Uterus (tissue), 2 donors: ENCODE measurements around the gene TLL1.

Source experiments
- CTCF ChIP-seq, 4 experiments: fragments of 200-600 bp in 2 of 4; fragments of 450-650 bp in 2 of 4; sonication (generic) in 2 of 4; IDR thresholded peaks; one replicate each; pipeline ENCODE4 v1.5.1; 2016 to 2019; ENCODE audit warnings: antibody characterized with exemption in 4 of 4, mild to moderate bottlenecking in 2 of 4, moderate library complexity in 1 of 4
- POLR2A ChIP-seq, 2 donors: fragments of 450-650 bp; IDR thresholded peaks; one replicate each; pipeline ENCODE4 v1.6.1; 2016; ENCODE audit warnings: antibody characterized with exemption in 2 of 2, mild to moderate bottlenecking in 1 of 2, moderate library complexity in 1 of 2

DNA sequence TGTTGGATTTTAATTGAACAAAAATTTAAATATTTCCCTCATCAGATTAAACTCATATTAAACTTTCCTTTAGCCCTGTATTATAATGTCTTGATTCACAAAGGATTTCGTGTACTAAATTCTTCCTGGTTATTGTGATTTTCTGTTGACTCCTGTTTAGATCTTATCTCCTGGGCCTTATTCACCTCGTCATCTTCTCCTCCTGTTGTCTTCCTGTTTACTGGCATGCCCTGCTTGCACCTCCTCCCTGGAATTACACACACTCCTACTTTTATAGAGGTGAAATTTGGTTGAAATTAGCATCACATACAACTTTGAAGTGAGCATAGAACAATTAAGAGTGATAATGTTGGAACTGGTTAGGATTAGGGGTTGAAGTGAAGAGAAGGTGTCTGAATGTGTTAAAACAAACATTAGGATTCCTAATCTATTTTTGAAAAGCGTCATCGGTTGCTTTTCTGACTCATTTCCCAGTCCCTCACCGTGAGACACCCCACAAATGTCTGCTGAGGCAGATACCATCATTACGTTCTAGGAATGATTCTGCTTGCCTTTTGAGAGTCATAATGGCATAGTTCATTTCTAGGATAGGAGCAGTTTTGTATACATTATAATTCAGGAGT is 32.5 kb downstream of the TLL1 start:
- TF ChIP-seq CTCF (IDR thresholded peaks at IDR 0.05): no peak
- no peak for TF ChIP-seq POLR2A (IDR thresholded peaks at IDR 0.05)
